GM21447 (cell line): Measurements from ENCODE around the gene NEDD4.
"Not testable (repeated sequence)": the region's sequence is repeated elsewhere in the genome, so short reads cannot be mapped to it uniquely, and the experiment has no call there.

ENCODE experiments used
- ATAC-seq: cut with Tn5 transposase; IDR thresholded peaks from one replicate; pipeline ENCODE4 v1.9.1; 2021; ENCODE audit not compliant: unreplicated experiment

NEDD4 gene

DNA sequence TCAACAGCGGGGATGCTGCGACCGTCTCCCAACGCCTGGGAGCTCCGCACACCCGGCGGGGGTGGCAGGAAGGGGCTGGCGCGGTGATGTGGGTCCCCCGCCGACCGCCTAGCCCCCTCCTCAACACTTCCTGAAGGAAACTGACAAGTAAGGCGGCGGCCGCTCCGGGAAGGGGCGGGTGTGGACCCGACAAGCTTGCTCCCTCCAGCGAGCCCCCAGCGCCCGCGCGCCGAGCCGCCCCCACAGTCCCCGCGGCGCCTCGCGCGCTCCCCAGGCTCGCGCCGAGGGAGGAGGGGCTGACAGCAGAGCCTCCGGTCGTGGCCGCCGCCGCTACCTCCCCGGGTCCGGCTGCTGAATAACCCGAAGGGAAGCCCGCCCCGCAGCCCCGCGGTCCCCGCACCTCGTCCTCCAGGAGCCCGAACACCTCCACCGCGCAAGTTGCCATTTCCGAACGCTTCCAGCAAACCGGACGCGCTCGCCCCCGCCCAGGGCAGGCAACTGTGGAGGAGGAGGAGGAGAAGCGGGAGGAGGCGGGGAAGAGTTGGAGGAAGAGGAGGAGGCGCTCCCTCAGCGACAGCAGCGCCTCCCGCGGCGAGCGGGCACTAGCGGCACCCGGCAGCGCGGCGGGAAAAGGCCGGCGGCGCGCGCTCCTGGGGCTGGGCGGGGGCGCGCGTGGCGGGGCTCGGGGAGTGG is at the start of gene NEDD4:
Gene NEDD4 (minus strand): TSS at position 502 of the 693 bp plus-strand sequence. CDS start 57 bp downstream, at position 445.
- ATAC-seq = peak; percentile 96

DNA sequence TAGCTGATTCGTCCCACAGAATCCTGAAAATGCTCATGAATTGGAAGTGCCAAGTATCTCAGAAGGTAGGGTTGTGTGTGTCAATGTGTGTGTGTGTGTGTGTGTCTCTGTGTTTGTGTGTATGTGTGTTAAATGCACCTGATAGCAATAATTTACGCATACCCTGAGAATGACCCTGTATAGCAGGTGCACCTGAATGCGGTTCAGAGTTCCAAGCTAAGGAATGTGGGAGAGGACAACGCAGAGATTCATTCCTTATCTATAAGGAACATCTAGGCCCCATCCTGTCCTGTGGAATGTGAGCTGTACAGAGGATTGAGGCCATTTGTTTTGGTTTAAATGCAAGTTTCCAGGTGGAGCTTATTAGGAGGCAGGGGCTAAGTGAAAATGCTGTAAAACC is 49.1 kb upstream of the NEDD4 start:
- ATAC-seq = no peak

DNA sequence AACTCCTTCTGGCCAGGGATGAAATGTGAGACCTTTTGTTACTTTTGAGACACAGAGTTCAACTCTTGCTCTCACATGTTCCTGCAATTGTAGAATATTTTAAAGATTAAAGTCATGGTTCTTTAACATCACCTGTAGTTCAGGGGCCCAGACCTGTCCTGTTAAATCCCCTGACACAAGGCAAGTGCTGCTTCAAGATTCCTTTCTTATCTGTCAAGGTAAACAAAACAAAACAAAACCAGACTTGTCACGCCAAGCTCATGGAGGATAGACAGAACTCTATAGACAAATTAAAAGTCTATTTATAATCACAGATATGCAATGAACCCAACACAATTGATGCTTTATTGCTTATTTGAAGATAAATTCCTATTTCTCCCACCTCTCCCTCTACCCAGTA is 48.6 kb upstream of the NEDD4 start:
- no peak for ATAC-seq

DNA sequence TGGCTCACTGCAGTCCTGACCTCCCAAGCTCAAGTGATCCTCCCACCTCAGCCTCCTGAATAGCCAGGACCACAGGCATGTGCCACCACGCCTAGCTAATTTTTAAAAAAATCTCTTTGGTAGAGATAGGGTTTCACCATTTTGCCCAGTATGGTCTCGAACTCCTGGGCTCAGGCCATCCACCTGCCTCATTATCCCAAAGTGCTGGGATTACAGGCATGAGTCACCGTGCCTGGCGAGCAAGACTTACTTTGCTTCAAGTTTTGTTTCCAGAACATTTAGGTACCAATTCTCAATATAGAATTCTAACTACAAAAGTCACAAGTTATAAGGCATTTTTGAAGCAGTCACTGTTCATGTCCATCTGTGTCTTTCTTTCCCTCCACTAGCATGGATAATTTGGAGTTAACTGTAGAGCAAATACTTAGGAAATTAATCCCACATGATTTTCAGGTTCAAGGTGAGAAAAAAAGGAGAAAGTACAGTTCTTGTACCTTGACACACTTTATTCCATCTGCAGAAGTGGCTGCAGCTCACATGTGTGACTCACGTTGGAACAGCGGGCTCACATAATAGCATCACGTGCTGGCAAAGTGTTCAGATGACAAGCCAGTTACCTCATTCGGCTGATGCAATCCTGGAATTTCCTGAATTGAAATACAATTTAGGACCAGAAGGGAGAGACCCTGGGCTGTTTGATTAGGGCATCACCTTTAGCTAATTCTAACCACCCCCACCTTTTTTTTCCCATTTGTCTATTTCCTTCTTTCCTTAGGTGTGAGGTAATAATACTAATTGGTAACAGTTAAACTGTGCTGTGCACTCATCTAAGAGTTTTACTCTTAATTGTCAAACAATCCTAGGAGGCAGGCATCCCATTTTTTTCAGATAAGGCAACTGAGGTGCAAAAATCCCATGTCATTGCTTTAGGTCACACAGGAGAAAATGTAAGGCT is 46.9 kb upstream of the NEDD4 start:
- no peak for ATAC-seq

DNA sequence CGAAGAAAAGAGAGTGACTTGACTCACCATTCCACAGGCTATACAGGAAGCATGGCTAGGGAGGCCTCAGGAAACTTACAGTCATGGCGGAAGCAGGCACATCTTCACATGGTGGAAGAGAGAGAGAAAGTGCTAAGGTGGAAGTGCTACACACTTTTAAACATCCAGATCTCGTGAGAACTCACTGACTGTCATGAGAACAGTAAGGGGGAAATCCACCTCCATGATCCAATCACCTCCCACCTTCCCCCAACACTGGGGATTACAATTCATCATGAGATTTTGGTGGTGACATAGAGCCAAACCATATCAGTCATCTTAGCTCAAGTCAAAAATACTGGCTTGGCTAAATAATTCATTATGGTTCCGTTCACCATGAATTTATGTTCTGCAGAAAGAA is 45.3 kb upstream of the NEDD4 start:
- ATAC-seq = no peak

DNA sequence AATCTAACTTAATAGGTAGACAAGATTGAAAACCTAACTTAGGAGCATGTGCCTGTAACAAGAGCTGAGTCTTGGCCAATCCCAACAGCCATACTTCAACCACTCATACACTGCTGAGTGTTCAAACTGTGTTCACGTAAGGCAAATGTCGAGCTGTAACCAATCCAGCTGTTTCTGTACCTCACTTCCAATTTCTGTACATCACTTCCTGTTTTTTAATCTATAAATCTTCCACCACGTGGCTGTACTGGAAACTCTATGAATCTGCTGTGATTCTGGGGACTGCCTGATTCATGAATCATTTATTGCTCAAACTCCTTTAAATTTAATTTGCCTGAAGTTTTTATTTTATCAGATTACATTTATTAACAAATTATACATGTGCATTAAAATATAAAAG is 44.6 kb upstream of the NEDD4 start:
- ATAC-seq = no peak

DNA sequence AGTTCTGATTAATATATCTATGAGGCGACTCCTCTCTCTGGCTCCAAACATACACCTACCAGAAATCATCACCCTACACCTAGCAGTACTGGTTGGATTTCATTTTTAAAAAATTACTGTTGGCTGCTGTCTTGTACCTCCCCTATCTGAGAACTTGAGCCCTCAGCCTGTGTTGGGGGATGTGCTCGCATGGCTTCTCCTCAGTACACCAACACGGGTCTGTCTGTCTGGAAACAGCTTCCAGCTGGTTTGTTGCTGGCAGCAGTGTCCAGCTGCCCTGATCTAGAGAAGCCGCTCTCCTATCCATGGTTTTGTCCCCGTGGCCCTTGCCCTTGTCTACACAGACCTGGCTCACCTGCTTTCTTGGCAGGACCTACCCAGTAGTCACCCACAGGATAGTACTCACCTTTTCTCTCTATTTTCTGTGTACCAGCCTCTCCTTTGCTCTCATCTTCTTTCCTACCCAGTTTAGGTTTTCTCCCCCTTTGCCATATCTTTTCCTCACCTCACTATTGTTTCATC is 43.2 kb upstream of the NEDD4 start:
- no peak for ATAC-seq

DNA sequence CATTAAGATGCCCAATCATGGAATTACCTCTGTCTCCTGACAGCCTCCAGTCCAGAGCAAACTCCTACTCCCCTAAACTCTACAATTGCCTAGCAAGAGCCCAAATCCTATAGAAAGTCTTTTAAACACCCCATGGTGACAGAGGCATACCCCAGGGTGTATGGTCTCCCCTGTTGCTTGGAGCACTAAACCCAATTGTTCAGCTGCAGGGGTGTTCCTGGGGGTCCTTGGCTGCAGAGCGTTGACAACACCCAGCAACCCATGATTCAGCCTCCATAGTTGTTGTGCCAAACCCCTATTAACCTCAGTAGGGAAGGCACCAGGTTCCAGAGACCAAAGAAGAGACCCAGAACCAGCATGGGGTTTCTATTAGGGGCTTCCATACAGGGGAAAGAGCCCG is 41.8 kb upstream of the NEDD4 start:
- ATAC-seq = no peak

DNA sequence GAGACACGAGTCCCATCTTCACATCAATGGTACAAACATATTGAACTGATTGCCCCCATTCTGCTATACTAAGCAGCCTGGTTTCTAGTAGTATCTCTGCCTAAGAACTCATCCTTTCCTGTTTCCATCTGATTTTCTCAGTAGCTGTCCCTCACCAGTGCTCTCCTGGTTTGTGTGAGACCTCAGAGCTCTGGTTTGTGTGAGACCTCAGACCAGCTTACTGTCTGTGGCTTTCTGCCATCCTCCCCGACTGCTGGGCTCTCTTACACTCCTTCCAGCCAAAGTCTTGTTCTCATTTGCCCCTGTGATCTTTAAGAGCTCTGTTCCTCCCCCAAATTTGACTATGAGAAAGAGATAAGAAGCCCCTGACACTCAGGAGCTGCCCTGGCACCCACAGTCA is 41.1 kb upstream of the NEDD4 start:
- no peak for ATAC-seq

DNA sequence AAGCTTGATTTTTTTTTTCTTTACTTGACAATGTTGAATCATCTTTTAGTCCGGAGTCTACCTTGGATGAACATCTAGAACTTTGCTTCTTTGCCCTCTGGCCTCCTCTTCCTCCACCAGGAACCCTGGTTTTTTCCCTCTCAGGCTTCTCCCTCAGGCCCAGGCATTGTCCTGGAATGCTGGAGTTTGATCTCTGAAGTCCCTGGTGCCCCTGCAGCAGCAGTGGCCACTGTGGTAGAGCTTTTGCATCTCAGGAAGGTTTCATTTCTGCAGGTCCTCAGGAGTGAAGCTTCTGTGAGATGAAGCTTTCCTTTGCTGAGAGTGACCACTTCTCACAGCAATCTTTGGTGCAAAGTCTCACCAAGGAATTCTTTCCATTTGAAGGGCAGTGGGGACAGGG is 39.0 kb upstream of the NEDD4 start:
- ATAC-seq = no peak

DNA sequence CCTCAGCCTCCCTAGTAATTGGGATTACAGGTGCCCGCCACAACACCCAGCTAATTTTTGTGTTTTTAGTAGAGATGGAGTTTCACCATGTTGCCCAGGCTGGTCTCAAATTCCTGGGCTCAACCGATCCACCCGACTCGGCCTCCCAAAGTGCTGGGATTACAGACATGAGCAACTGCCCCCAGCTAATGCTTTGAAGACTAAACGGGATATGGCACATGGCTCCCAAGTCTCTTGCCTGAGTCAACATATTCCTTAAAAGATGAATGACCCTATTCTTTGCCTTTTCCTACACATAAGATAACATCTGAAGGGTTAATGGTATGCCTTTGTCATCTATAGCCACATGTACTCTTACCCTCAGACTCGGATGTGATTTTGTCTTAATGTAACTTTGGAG is 38.4 kb upstream of the NEDD4 start:
- ATAC-seq = no peak

DNA sequence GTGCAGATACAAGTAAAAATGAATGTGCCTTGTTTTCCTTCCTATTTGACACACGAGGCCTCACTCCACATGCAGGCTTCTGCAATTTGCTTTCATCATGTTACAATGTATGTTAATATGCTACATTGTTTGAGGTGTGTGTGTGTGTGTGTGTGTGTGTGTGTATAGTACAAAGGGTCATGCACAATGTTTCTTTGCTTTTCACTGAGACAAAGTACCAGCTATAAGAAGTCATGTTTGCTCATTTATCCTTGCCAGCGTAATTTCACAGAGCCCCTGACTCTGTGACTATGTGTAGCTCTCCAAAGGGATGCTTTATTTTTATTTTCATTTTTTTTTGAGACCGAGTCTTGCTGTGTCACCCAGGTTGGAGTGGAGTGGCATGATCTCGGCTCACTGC is 38.0 kb upstream of the NEDD4 start:
- no peak for ATAC-seq

DNA sequence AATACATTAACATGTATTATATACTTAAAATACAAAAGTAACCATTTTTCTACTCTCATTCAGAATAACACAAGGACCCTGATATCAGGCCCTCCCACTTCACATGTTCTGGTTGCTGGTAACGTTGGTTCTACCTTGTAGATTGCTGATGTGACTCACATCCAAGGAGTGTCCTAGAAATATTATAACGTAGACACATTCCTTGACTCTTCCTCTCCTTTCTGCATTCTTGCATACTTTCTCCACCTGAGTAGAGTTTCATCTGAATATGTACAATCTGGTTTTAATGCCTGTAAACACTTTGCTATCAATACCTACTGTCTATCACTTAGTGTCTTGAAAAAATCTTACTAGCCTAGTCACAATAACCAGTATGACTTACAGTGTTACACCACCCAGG is 35.0 kb upstream of the NEDD4 start:
- no peak for ATAC-seq

DNA sequence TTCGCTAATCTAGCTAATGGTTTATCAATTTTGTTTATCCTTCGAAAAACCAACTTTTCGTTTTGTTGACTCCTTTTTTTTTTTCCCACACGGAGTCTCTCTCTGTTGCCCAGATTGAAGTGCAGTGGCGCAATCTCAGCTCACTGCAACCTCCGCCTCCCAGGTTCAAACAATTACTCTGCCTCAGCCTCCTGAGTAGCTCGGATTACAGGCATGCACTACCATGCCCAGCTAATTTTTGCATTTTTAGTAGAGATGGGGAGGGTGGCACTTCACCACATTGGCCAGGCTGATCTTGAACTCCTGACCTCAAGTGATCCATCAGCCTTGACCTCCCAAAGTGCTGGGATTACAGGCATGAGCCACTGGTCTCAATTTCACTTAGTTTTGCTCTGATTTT is 29.7 kb upstream of the NEDD4 start:
- not testable (repeated sequence) for ATAC-seq

DNA sequence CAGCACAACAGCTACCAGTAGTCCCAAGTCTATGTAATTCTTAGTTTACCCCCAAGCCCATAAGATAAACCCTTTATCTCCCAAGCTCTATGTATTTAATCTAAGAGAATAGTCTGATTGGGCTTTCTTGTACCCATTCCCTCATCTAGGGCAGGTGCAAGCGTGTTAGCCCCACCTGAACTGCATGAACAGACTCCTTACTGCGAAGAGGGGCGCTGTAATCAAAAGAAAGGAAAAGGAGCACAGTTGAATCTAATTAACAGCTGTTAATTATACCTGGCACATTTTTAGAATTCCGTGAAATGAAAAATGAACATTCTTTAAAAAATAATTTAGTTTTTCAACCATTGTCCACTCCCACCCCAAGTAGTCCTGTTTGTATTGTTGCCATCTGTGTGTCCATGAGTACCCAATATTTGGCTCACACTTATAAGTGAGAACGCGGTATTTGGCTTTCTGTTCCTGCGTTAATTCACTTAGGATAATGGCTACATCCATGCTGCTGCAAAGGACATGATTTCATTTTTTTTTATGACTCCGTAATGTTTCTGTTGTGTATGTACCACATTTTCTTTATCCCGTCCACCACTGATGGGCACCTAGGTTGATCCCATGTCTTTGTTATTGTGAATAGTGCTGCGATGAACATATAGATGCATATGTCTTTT is 26.5 kb upstream of the NEDD4 start:
- no peak for ATAC-seq

DNA sequence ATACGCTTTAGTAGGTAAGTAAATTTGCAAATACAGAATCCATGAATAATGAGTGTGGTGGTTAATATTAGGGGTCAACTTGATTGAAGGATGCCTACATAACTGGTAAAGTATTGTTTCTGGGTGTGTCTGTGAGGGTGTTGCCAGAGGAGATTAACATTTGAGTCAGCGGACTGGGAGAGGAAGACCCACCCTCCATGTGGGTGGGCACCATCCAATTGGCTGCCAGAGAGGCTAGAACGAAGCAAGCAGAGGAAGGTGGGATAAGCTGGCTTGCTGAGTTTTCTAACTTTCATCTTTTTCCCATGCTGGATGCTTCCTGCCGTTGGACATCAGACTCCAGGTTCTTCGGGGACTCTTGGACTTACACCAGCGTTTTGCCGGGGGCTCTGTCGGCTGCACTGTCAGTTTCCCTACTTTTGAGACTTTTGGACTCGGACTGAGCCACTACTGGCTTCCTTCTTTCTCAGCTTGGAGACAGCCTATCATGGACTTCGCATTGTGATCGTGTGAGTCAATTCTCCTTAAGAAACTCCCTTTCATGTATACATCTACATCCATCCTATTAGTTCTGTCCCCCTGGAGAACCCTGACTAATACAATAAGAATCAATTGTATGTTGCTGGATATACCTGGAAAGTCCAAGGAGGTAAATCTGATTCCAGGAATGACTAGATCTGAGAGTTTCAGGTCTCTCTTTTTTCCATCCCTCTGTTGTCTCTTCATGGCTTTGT is 25.8 kb upstream of the NEDD4 start:
- no peak for ATAC-seq

DNA sequence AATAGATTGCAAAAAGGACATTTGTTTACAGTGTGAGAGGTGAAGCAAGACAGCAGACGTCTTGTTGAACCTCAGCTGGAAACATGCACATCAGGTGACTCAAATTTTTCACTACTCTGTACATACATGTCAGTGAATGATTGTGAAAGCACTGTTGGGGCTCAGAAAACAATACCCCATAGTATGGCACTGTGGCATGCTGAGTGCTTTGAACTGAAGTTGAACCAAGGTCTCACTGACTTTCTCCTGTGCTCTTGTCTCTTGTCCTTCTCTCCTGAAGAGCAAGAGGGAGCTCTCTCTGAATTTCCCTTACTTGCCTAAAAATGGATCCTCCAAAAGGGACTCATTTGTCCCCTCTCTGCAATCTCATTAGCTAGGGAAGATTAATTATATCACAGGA is 24.5 kb upstream of the NEDD4 start:
- no peak for ATAC-seq

DNA sequence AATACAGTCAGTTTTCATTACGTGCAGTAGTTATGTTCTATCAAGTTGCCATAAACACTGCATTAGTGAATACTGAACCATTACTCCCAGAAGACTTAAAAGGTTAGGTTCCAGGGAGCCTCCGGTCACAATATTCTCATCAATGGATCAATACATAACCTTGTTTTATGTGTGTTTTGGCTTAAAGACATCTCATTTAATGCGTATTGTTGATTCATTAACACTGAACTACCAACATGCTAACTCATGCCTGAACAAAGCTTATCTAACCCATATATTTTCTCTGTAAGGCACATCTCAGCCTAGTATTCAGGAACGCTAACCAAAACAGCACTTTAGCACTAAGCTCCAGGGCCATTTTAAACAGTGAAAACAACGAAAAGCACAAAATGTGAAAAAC is 24.1 kb upstream of the NEDD4 start:
- no peak for ATAC-seq

DNA sequence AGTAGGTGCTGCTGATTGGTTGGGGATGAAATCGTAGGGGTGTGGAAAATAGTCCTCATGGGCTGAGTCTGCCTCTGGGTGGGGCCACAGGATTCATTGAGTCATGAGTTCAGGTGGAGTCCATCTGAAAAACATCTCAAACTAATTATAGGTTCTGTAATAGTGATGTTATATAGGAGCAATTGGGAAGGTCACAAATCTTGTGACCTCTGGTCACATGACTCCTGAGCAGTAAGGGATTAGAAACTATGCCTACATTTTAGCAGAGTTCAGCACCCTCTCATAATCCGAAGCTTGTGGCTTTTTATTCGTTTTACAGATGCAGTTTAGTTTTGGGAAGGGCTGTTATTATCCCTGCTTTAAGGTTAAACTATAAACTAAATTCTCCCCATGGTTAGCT is 22.9 kb upstream of the NEDD4 start:
- ATAC-seq = no peak

DNA sequence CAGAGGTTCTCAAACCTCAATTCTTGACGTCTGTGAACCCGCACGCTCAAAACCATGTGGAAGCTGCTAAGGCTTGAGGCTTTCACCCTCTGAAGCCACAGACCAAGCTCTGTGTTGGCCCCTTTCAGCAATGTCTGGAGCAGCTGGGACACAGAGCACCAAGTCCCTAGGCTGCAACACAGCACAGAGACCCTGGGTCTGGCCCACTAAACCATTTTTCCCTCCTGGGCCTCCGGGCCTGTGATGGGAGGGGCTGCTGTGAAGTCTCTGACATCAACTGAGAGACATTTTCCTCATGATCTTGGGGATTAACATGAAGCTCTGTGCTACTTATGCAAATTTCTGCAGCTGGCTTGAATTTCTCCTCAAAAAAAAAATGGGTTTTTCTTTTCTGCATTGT is 21.3 kb upstream of the NEDD4 start:
- ATAC-seq = no peak

DNA sequence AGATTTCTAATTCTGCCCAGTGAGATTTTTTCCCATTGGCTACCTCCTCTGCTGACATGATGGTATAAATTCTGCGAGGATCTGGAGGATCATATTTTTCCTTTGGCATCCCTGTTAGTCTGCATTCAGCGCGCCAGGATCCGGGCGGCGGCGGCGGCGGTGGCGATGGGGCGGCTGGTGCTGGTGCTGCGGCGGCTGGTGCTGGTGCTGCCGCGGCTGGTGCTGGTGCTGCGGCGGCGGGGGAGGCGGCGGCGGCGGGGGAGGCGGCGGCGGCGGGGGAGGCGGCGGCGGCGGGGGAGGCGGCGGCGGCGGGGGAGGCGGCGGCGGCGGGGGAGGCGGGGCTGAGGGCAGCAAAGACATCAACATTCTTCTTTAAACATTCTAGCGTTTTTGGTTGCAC is 13.6 kb upstream of the NEDD4 start:
- ATAC-seq = not testable (repeated sequence)
